RWPE1 (cell line): ENCODE results near the gene CADM2.

Experiments used
- CTCF ChIA-PET: fragments of 350-600 bp; sonication (Branson Sonifier 250); formaldehyde crosslinking; extraction: SDS; loops from one replicate; lab custom pipeline; 2021; lab: Yijun Ruan, JAX
- POLR2A ChIA-PET: fragments of 400-600 bp; formaldehyde crosslinking; extraction: SDS; loops from one replicate; lab custom pipeline; 2020; ENCODE audit warnings: antibody characterized with exemption; ENCODE audit not compliant: low non-redundant PET; lab: Yijun Ruan, JAX
- DNase-seq: peaks from one replicate; pipeline ENCODE4 v3.0.0; 2012; ENCODE audit warnings: low spot score
- H3K27ac ChIP-seq: fragments of 450-650 bp; 2 replicates; pipeline ENCODE4 v1.5.1; 2017
- TF ChIP-seq, protein P1 (sequence below): fragments of 450-650 bp; conservative IDR thresholded peaks from 2 replicates; pipeline ENCODE4 v1.5.1; 2017; ENCODE audit warnings: low read depth, mild to moderate bottlenecking

CADM2 gene

GRCh38 chr3:85626662-85627061 is 667.9 kb downstream of the CADM2 start:
- CTCF ChIA-PET, result no interaction called here
- no peak overlapping the region for H3K27ac ChIP-seq
- TF ChIP-seq, protein P1, sequence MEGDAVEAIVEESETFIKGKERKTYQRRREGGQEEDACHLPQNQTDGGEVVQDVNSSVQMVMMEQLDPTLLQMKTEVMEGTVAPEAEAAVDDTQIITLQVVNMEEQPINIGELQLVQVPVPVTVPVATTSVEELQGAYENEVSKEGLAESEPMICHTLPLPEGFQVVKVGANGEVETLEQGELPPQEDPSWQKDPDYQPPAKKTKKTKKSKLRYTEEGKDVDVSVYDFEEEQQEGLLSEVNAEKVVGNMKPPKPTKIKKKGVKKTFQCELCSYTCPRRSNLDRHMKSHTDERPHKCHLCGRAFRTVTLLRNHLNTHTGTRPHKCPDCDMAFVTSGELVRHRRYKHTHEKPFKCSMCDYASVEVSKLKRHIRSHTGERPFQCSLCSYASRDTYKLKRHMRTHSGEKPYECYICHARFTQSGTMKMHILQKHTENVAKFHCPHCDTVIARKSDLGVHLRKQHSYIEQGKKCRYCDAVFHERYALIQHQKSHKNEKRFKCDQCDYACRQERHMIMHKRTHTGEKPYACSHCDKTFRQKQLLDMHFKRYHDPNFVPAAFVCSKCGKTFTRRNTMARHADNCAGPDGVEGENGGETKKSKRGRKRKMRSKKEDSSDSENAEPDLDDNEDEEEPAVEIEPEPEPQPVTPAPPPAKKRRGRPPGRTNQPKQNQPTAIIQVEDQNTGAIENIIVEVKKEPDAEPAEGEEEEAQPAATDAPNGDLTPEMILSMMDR, result no peak
- no peak for DNase-seq
- POLR2A ChIA-PET, result no interaction called here

DNA sequence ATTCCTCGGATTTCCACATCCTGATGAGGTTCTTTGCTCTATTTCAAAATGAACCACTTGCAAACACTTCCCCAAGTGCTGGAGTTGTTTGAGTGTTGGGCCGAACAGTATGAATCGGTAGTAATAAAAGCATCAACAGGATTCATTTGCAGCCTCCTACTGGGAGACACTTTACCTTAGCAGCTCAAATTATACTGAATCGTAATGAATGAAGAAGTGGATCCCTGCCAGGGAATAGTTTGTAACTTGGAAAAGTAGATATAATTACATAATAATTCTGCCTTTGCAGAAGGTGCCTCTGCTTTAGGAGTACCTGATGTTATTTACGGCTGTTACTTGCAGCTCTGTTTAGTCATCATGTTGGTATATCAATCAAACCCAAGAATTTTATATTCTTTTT is 669.1 kb downstream of the CADM2 start:
- DNase-seq, result no peak
- TF ChIP-seq, protein P1, result no peak
- ChIA-PET CTCF (no interaction called here), POLR2A (no interaction called here)
- H3K27ac ChIP-seq, result no peak overlapping the region

GRCh38 chr3:85631070-85631469 is 672.3 kb downstream of the CADM2 start:
- ChIA-PET CTCF (no interaction called here), POLR2A (no interaction called here)
- DNase-seq, result no peak
- H3K27ac ChIP-seq, result no peak overlapping the region
- TF ChIP-seq, protein P1, result no peak

DNA sequence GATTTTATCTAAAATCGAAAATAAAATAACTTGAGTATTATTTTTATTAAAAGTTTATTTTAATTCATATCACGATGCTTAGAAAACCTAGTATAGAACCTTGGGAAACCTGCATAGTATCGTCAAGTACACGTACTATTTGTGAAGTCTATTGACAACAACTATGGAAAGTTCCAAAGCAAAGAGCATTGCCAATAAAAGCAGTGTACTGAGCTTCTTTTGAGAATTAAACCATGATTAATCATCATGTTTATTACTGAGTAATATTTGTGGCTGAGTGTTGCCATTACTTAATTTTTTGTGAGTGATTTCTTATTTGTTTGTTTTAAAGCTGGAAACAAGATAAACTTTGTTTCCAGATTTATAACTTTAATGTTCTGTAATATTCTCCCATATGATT is 674.1 kb downstream of the CADM2 start:
- CTCF ChIA-PET, result no interaction called here

GRCh38 chr3:85652360-85652759 is 693.6 kb downstream of the CADM2 start:
- no peak for DNase-seq
- H3K27ac ChIP-seq, result no peak overlapping the region
- ChIA-PET POLR2A (no interaction called here), CTCF (no interaction called here)
- TF ChIP-seq, protein P1, result no peak

More for the DNA sequence above, 674.1 kb downstream of the CADM2 start:
- H3K27ac ChIP-seq, result no peak overlapping the region
- POLR2A ChIA-PET, result no interaction called here
- TF ChIP-seq, protein P1, result no peak
- DNase-seq, result no peak

GRCh38 chr3:85660451-85660850 is 701.7 kb downstream of the CADM2 start:
- TF ChIP-seq, protein P1, result no peak
- ChIA-PET CTCF (no interaction called here), POLR2A (no interaction called here)
- DNase-seq, result no peak
- no peak overlapping the region for H3K27ac ChIP-seq

DNA sequence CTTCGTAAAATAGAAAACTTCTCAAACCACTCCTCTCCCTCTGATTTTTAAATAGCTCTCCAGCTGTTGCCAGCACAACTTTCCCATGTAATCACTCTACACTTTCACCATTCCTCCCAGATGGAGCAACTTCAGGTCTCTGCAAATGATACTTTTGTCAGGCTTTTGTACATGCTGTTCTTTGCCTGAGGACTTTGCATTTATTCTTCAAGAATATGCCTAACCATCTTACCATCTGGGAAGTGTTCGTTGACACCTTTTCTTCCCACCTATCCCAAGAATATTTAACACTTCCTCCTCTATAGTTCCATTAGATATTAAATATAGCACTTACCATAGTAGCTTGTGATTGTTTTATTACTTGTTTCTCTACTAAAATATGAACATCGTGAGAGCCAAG is 703.7 kb downstream of the CADM2 start:
- no peak overlapping the region for H3K27ac ChIP-seq
- CTCF ChIA-PET, result no interaction called here
- DNase-seq, result no peak
- POLR2A ChIA-PET, result no interaction called here
- TF ChIP-seq, protein P1, result no peak
